AG08396 (cell line): ENCODE measurements around the gene RALGAPA2.

Experiments used
- DNase-seq: peaks from one replicate; pipeline ENCODE4 v3.0.0; 2012; ENCODE audit warnings: low spot score, mixed read lengths

RALGAPA2 gene

DNA sequence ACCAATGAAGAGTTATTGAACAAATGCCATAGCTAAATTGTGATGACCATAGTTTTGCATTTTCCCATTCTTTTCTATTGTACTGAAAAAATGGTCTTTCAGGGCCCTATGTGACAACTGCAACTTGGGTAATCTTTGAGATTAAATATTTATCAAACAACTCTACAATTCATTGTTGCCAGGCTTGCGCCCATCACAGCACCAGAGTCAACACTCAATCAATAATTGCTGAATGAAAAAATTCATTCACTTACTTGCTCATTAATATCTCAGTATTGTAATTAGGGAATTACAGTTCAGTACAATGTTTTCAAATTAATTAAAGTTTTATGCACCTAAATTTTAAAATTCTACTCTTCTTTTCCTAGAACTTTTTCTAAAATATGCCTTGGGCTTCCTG is 7.7 kb upstream of the RALGAPA2 start:
- no peak for DNase-seq

DNA sequence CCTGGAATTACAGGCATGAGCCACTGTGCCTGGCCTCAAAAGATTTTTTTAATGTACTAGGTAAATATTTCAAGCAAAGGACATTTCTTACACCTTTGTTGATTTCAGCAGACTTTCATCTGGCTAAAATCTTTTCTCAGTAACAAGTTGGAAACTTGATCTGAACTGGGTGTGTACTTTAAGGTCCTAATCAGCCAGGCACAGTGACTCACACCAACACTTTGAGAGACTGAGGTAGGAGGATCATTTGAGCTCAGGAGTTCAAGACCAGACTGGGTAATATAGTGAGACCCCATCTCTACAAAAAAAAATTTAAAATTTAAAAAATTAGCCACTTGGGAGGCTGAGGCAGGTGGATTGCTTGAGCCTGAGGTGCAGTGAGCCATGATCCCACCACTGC is 7.0 kb upstream of the RALGAPA2 start:
- no peak for DNase-seq

DNA sequence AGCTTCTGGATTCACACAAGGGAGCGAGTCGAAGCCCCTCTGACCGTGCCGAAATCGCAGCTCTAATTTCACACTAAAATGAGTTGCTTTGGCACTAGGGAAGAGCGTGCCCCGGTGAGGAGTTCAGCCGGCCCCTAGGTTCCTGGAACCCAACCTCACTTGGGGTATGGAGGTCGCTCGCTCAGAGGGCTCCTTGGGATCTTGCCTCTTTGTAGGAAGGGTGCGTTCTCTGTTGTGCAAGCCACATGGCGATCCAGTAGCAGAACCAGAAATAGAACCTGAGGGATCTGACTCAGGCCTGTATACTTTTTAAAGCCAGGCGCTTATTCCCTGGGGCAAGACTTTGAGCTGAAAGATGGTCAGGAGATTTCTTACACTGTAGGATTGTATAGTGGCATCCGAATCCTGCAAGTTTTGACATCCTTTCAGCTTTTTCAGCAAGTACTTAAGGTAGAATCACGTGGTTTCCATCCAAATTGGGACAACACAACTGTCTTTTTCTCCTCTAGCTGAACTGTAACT is 861 bp upstream of the RALGAPA2 start:
- DNase-seq: no peak

DNA sequence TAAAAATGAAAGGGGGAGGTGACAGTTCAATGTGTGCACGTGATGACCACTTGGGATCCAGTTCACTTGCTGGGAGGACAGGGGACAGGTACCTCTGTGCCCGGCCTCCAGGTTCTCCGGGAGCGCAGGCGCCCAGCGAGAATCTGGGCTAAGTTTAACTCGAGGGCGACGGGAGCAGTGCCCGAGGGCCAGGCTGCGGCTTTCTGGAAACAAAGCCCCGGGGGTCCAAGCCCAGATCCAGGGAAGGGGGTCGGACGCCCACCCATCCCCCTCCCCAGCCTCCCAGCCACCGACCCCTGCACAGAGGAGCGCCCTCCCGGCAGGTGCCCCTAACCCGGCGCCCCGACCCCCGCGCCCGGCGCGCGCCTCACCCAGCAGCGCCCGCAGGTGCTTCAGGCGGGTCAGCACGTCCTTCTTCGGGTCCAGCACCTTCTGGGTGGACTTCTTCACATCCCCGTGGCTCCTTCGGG is 405 bp downstream of the RALGAPA2 start:
- no peak for DNase-seq

DNA sequence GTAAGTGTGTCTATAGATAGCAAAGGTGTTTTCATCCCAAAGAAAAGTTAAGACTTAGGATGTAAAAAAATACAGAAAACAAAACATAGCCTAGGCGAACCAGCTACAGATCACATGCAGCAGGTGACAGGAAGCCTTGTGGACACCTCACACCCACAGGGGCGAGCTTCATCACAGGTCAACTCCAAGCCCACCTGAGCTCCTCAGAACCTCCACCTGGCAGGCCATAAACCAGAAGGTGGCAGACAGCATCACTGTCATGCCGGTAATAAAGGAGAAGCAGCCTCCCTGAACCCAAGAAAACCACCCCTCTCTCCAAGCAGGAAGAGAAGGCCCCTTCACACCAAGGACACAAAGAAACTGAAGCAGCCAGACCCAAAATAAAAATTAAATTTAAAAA is 1.0 kb downstream of the RALGAPA2 start:
- no peak for DNase-seq

DNA sequence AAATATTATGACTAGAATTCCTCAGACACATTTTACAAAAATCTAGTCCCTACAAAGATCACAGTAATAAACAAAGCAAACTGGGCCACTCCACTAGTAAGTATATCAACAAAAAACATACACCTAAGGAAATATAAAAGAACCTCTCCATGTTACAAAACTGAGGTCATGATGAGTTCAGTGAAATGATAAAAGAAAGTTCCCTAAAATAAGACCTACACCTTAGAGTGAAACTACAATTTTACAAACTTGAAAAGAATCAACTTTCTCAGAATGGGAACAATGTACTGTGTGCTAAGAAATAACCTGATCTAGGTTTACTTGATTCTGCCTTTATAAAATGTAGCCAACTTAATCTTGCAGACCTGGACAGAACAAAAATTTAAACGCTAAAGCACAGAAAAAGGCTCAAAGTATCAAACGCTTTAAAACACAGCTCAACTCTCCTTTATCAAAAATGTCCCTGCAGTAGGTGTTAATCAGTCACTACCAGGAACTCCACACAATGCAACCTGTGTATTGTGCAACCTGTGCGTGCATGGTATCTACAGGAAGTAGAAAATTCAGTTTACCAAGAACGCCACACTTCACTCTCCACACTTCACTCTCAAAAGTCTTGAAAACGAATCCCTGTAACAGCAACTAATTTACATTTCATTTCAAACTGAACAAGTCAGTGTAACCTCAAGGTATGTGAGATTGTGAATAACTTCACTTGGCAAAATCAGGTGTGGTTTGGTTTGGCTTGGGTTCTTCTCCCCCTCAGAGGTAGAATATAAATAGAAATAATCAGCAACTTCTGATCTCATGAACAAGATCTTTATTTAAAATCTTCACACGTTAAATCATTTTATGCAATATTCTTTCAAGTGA is 1.8 kb downstream of the RALGAPA2 start:
- DNase-seq: no peak

DNA sequence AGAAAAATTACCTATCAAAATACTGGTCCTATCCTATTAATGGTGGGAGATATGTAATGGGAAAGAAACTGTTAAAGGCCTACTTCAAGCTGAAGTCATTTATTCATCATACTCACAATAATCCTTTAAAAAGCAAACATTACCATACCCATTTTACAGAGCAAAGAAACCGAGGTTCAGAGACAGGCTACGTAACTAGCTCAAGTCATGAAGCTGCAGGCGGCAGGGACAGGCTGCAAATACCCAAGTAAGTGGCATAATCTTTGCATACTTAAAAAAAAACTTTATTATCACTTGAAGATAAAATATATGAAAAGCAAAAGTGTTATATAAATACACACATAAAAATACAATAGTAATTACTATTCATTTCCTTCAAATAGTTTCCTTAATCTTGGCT is 2.6 kb downstream of the RALGAPA2 start:
- DNase-seq: no peak

DNA sequence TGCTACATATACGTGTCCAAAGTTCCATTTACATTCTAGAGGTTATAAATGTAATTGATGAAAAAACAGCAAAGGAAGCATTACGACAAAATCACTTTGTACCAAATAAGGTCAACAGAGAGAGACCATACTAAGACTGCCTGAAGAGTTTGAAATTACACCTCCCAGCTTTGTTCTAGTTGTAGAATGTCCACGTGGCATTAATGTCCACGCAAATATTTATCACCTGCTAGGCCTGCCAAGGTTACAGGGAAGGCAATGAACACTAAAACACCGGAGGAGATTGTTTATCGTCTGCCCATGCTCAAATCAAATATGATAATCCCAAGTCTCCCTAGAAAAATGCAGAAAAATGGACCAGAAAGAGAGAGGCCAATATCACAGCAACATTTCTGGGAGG is 6.2 kb downstream of the RALGAPA2 start:
- no peak for DNase-seq

DNA sequence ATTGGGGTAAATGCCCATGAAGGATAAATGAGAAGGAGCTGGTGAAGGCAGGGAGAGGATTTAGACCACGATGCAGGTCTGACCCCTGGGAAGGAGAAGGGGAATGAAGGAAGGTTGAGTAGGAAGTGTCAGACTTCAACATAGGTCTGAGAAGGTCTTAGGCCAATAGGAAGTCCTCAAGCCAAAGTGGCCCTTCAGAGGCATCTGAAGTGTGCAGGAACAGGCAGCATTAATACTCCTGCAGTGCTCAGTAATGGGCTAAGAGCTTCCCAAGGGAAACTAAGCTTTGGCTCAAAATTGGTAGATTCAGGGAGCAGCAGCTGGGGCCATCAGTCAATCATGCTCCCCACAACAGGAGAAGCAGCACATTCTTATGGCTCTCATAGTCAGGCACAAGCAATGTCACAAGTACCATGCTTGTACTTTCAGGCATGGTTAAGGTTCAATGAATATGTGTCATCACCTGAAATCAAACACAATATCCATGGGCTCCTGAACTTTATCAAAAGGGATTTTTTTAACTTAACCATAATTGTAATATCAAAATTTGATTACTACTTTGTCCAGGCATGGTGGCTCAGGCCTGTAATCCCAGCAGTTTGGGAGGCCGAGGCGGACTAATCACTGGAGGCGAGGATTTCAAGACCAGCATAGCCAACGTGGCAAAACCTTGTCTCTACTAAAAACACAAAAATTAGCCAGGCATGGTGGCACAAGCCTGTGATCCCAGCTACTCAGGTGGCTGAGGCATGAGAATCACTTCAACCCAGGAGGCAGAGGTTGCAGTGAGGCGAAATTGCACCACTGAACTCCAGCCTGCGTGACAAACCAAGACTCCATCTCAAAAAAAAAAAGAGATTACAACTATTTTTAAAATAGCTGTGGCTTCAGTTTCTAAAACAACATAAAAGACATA is 9.9 kb downstream of the RALGAPA2 start:
- DNase-seq: no peak

DNA sequence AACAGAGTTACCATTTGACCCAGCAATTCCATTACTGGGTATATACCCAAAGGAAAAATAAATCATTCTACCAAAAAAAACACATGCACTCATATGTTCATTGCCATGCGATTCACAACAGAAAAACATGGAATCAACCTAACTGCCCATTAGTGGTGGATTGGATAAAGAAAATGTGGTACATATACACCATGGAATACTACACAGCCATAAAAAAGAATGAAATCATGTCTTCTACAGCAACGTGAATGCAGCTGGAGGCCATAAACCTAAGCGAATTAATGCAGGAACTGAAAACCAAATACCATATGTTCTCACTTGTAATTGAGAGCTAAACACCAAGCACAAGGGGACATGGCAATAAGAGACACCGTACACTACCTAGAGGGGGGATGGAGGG is 12.5 kb downstream of the RALGAPA2 start:
- DNase-seq: no peak

DNA sequence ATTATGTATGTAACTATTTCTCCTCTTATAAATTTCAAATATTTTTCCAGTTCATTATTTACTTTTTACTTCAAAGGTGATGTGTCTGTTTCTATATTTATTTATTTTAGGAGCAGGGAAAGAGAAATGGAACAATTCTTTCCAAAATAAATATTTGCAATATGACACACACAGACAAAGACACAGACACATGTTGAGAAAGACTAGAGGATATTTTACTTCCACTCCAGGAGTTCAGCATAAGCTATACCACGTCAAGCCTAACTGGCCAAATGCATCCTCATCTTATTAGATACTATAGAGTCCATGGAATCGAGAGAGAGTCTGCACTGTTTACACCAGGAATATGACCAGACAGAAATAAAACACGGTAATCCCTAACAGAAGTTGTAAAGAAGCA is 13.3 kb downstream of the RALGAPA2 start:
- no peak for DNase-seq

DNA sequence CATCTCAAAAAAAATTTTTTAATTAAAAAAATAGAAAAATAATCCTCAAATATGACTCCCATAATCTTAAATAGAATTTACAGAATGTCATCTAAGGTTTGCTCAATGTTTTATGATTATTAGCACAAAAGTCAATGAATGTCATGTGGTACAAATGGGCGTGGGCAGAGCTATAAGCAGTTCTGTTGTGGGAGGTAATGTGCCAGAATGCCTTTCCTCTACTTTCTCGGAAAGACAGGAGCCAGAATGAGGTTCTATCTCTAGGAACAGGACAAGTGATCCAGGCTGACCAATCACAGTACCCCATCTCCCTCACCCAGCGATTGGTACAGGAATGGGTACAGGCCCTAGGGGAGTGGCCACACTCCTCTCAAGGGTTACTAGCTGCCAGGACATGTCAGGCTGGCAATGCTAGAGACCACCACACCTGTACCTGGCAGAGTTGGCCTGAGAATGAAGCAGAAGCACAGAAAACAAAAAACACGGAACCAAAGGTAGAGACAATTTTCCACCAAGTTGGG is 15.1 kb downstream of the RALGAPA2 start:
- DNase-seq: no peak

DNA sequence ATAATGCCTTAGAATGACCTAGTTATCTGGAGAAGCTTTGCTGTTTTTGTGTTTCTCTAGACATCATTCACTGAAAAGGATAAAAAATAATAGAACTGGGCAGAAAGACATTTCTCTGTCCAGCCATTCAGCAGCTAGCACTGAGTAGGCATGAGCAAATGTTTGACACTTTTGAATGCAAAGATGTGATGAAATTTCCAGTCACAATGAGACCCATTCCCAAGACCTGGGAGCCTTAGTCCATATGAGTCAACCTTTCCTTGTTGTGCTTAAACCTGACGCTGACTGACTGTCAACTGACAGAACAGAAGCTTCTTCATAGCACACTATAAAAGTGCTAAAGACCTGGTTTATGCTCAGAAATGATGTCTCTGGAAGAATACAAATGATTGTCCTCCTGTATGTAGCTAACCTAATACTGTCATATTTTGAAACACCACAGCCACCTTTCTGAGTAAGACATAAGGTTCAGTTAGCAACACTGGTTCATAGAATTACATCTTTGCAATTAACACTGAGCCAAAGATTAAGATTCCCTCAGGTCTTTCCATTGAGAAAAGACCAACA is 17.1 kb downstream of the RALGAPA2 start:
- DNase-seq: no peak

DNA sequence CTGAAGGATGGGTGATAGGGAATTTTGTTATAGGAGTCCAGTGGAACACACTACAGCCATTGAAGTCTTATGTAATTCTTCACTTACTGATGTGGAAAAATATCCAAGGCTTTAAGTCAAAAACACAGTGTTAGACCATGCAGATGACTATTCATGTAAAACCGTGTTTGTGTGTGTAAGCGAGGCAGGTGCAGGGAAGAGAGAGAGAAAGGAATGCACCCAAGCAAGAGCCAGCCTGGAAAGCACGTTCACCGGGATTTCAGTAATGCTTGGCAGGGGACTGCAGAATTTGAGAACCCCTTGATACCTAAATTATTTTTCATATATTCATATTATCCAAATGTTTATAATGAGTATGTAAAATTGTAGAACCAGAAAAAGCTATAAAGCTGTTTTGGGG is 17.9 kb downstream of the RALGAPA2 start:
- no peak for DNase-seq

DNA sequence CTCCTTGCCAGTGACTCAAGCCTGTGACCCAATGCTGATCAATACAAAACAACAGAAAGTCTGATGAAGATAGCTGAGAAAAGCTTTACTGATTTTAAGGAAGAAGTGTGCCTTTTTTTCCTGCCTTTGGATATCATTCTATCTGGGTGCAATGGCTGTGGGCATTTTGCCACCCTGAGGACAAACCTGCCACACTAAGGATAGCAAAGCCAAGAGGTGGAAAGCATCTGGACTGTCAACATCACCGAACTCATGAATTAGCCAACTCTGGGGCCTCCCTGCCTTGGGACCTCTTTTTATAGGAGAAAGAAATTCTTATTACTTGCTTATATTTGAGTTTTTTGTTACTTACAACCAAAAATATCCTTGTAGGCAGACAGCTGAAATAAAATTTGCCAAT is 19.9 kb downstream of the RALGAPA2 start:
- DNase-seq: no peak

DNA sequence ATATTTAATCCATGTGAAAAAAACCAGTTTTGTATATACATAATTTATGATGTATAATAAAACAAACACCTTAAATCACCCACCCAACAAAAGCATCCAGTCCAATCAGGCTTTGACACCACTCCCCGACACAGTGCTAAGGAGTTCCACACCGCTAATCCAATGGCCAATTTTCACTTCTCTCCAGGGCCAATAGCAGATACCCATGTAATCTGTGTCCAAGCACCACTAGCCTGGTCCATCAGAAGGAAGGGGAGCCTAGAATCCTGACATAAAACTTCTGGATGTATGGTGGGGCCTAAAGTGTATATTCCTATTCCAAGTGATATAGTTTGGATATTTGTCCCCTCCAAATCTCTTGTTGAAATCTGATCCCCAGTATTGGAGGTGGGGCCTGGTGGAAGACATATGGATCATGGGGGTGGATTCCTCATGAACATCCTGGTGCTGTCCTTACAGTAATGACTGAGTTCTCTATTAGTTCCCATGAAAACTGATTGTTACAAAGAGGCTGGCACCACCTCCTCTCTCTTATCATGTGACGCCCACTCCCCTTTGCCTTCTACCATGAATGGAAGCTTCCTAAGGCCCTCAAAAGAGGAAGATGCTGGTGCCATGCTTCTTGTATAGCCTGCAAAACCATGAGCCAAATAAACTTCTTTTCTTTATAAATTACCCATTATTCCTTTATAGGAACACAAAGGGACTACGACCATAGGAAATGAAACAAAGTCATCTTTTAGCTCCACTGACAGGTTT is 20.8 kb downstream of the RALGAPA2 start:
- no peak for DNase-seq

DNA sequence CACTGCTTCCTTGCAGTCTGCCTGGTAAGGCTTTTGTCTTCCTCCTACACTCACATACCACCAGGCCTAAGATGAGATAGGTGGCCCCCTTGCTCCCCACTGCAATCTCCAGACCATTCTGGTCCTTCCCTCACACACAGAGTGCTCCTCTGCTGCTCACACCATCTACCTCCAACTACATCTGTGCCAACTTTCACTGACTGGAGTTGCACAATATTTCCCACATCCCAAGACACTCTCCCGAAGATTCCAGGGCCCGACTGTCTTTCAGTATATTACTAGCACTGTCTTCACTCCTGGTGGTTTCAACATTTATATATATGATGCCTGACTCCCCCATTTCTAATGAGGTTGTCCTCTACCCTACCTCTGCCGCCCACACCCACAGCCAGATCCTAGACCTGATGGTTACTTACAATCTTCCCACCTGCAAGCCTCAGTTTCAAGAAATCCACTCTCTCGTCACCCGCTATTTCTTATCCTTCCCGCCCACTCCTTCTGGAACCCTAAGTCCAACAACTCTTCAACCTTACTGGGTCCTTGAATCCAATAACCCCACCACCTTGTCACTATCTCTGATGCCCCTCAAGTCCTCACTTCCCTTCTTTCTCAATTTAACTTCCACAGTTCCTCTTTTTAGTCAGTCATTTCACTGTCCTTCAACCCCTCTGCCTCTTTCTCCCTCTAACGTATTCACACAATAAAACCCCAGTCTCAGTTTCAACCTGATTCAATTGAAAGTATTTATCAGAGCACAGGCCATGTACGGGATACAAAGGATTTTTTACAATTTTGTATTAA is 21.6 kb downstream of the RALGAPA2 start:
- DNase-seq: no peak

DNA sequence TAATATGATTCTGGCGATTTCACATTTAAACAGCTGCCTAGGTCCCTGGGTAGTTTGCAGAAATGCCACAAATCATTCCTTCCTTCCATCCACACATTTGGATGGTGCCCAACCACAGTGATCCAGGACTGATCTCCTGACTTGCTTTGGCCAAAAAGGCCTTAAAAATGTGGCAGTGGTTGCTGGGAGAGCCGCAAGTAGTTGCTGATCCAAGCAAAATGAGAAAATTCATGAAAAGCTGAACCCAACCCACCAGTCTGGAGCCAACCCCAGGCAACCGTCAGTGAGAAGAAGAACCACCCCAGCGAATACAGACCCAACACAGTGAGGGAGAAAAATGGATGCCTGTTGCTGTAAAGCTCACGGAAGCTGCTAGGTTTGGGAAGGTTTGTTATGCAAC is 25.1 kb downstream of the RALGAPA2 start:
- no peak for DNase-seq

DNA sequence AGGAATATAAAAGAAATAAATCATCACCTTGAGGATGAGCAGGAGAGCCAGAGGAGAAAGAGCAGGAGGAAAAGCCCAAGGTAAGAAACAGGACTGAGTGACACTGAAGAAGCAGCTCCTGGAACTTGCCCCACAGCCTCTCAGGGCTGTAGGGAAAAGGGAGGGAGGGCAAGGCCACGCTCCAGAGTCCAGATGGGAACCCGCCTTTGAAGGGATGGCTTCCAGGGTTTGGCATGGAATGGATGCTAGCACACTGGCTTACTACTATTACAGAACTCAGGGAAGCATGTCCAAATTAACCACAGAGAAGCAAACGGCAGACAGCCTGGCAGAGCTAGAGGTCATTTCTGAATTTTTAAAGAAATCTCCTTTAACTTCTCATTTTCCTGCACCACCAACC is 26.8 kb downstream of the RALGAPA2 start:
- DNase-seq: no peak

DNA sequence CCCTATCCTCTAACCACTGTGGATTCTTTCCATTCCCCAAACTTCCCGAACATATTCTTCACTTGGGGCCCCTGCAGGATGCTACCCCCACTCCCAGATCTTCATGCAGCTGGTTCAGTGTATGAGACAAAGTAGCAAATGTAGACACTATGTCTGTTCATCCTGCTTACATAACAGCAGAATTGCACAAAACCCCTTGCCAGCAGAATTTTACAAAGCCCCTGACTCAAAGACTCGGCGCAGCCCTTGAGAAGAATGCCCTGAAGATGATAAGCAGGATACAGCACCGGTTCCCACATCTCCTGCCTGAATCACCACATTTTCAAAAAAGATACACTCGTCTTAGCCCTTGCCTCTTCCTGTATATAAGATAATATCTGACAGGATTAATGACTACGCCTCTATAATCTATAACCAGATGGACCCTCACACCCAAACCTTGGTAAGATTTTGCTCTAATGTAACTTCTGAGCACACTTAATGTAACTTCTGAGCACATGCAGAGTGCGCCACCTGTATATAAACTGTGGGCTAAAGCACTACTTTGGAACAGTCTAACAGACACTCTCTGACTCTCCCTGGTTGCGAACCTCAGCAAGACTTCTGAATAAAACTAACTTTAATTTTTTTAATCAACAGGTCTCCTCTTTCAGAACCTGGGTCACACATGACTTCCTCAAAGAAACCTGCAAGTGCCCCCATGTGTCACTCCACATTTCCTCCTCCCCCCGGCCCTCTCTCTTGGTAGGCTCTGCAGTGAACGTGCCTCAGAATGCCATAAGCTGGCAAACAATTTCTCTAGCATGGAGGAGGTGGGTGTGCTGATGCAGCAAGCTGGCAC is 28.7 kb downstream of the RALGAPA2 start:
- no peak for DNase-seq
